H1 (cell line): Measurements from ENCODE around the gene TNFAIP8. TPM values are rescaled to one million over a fixed set of nuclear protein-coding genes. Genes with fewer than 3 reads are reported as not detected.
A peak's percentile ranks its signal among the peaks of the same experiment; 100 is the strongest.

ENCODE experiments used
- CTCF ChIA-PET: fragments of 300-600 bp; sonication (Branson Sonifier 250); formaldehyde crosslinking; loops from one replicate; lab custom pipeline; 2021; ENCODE audit not compliant: partially characterized antibody; lab: Charles Lee
- POLR2A ChIA-PET: fragments of 300-600 bp; sonication (Branson Sonifier 250); formaldehyde crosslinking; loops from one replicate; lab custom pipeline; 2021; ENCODE audit warnings: inconsistent platforms; ENCODE audit not compliant: partially characterized antibody; lab: Charles Lee
- DNase-seq, 2 experiments: peaks; one replicate each; pipeline versions ENCODE4 v3.0.0 to v3.0.0-alpha.2; 2010 to 2022; ENCODE audit warnings: low spot score in 2 of 2, low read depth in 1 of 2, mixed read lengths in 1 of 2
- FAIRE-seq: peaks from 2 replicates; lab custom pipeline; 2011; peaks lifted over from hg19 to GRCh38; lab: Jason Lieb, UNC
- H2AFZ ChIP-seq: 2 replicates; pipeline ENCODE4 v1.8.1; 2012; ENCODE audit warnings: low read length, inconsistent platforms
- H2AK5ac ChIP-seq: 2 replicates; pipeline ENCODE4 v1.6.1; 2013; ENCODE audit warnings: low read depth, low read length
- H2BK120ac ChIP-seq: replicated peaks from 2 replicates; pipeline ENCODE3; 2013; ENCODE audit warnings: low read depth, low read length, inconsistent platforms
- H2BK12ac ChIP-seq: 2 replicates; pipeline ENCODE4 v1.6.1; 2013; ENCODE audit warnings: low read depth, low read length
- H2BK15ac ChIP-seq: 2 replicates; pipeline ENCODE4 v1.6.1; 2013; ENCODE audit warnings: low read length
- H2BK20ac ChIP-seq: 2 replicates; pipeline ENCODE4 v1.6.1; 2013; ENCODE audit warnings: low read length
- H2BK5ac ChIP-seq: 2 replicates; pipeline ENCODE4 v1.6.1; 2013; ENCODE audit warnings: low read depth, low read length
- H3K14ac ChIP-seq: 2 replicates; pipeline ENCODE4 v1.6.1; 2013; ENCODE audit warnings: inconsistent platforms; ENCODE audit not compliant: insufficient read length
- H3K18ac ChIP-seq: 2 replicates; pipeline ENCODE4 v1.6.1; 2013; ENCODE audit warnings: low read length; ENCODE audit errors: extremely low read depth
- H3K23ac ChIP-seq: 2 replicates; pipeline ENCODE4 v1.6.1; 2013; ENCODE audit warnings: inconsistent platforms; ENCODE audit not compliant: insufficient read length
- H3K23me2 ChIP-seq: 2 replicates; pipeline ENCODE4 v1.6.1; 2013; ENCODE audit warnings: low read depth, low read length
- H3K27ac ChIP-seq: 2 replicates; pipeline ENCODE4 v1.6.1; 2011; ENCODE audit warnings: low read depth, low read length, inconsistent platforms
- H3K27me3 ChIP-seq, 4 experiments: replicated peaks in 1 of 4; 1 replicate in 1 of 4; 2 replicates in 3 of 4; pipeline versions ENCODE4 v1.6.1 to v1.8.1; 2011 to 2013; ENCODE audit warnings: low read length in 3 of 4, mild to moderate bottlenecking in 3 of 4, inconsistent platforms in 2 of 4, mixed read lengths in 2 of 4, moderate library complexity in 1 of 4; ENCODE audit not compliant: control insufficient read depth in 3 of 4, insufficient read depth in 3 of 4; ENCODE audit errors: extremely low read depth in 1 of 4
- H3K36me3 ChIP-seq, 4 experiments: 2 replicates each; pipeline versions ENCODE4 v1.6.1 to v1.8.1; 2011 to 2013; ENCODE audit warnings: mild to moderate bottlenecking in 4 of 4, low read length in 3 of 4, moderate library complexity in 2 of 4, control low read depth in 1 of 4, inconsistent platforms in 1 of 4; ENCODE audit not compliant: insufficient read depth in 4 of 4, control insufficient read depth in 2 of 4
- H3K4ac ChIP-seq: replicated peaks from 2 replicates; pipeline ENCODE3; 2013; ENCODE audit warnings: low read length, low read depth, mixed read lengths, inconsistent platforms; ENCODE audit not compliant: insufficient read length
- H3K4me1 ChIP-seq, 4 experiments: replicated peaks in 1 of 4; 1 replicate in 1 of 4; 2 replicates in 3 of 4; pipeline versions ENCODE4 v1.6.1 to v1.8.1; 2011 to 2013; ENCODE audit warnings: low read length in 3 of 4, inconsistent platforms in 2 of 4, mixed read lengths in 1 of 4; ENCODE audit not compliant: insufficient read depth in 4 of 4, control insufficient read depth in 3 of 4
- H3K4me2 ChIP-seq, 2 experiments: 2 replicates each; pipeline versions ENCODE4 v1.6.1 to v1.8.1; 2011 to 2013; ENCODE audit warnings: low read depth in 2 of 2, low read length in 2 of 2, control low read depth in 1 of 2, inconsistent platforms in 1 of 2, mild to moderate bottlenecking in 1 of 2; ENCODE audit not compliant: insufficient read depth in 1 of 2
- H3K4me3 ChIP-seq, 4 experiments: fragments of 200-600, 300-600 bp in 1 of 4; sonication (generic), shearing (Covaris generic), sonication (Bioruptor Twin) in 1 of 4; 2 replicates each; pipeline versions ENCODE4 v1.5.1 to v1.8.1; 2011 to 2016; ENCODE audit warnings: low read length in 4 of 4, low read depth in 3 of 4, control low read depth in 2 of 4, inconsistent platforms in 2 of 4, mild to moderate bottlenecking in 2 of 4, mixed read lengths in 1 of 4, moderate library complexity in 1 of 4; ENCODE audit not compliant: insufficient read depth in 2 of 4; ENCODE audit errors: extremely low read depth in 1 of 4
- H3K56ac ChIP-seq: replicated peaks from 2 replicates; pipeline ENCODE3; 2013; ENCODE audit warnings: low read depth, mild to moderate bottlenecking, mixed read lengths, low read length, inconsistent platforms; ENCODE audit not compliant: insufficient read length
- H3K79me1 ChIP-seq: 2 replicates; pipeline ENCODE4 v1.6.1; 2013; ENCODE audit warnings: low read depth, low read length, control low read depth
- H3K79me2 ChIP-seq, 2 experiments: 2 replicates each; pipeline versions ENCODE4 v1.6.1 to v1.8.1; 2012 to 2013; ENCODE audit warnings: low read length in 2 of 2, mild to moderate bottlenecking in 2 of 2, inconsistent platforms in 1 of 2; ENCODE audit not compliant: insufficient read depth in 2 of 2, control insufficient read depth in 1 of 2
- H3K9ac ChIP-seq, 4 experiments: replicated peaks in 1 of 4; 1 replicate in 1 of 4; 2 replicates in 3 of 4; pipeline versions ENCODE4 v1.6.1 to v1.8.1; 2011 to 2013; ENCODE audit warnings: low read depth in 3 of 4, low read length in 3 of 4, control low read depth in 2 of 4, mild to moderate bottlenecking in 2 of 4, moderate library complexity in 2 of 4, inconsistent platforms in 1 of 4; ENCODE audit errors: extremely low read depth in 1 of 4
- H3K9me3 ChIP-seq, 2 experiments: 2 replicates each; pipeline versions ENCODE4 v1.6.1 to v1.8.1; 2012 to 2013; ENCODE audit warnings: mild to moderate bottlenecking in 2 of 2, moderate library complexity in 2 of 2, control low read depth in 1 of 2, inconsistent platforms in 1 of 2, low read depth in 1 of 2, low read length in 1 of 2, mixed read lengths in 1 of 2; ENCODE audit not compliant: insufficient read depth in 2 of 2
- H4K20me1 ChIP-seq, 2 experiments: replicated peaks in 1 of 2; 2 replicates each; pipeline versions ENCODE3 to v1.8.1; 2011 to 2013; ENCODE audit warnings: inconsistent platforms in 2 of 2, low read length in 2 of 2, mild to moderate bottlenecking in 1 of 2; ENCODE audit not compliant: insufficient read depth in 2 of 2, control insufficient read depth in 1 of 2
- H4K5ac ChIP-seq: 2 replicates; pipeline ENCODE4 v1.6.1; 2013; ENCODE audit warnings: low read length, low read depth, mixed read lengths, inconsistent platforms; ENCODE audit not compliant: insufficient read length
- H4K8ac ChIP-seq: 2 replicates; pipeline ENCODE4 v1.8.0; 2013; ENCODE audit warnings: mild to moderate bottlenecking, moderate library complexity, low read length, inconsistent platforms; ENCODE audit not compliant: insufficient read depth; ENCODE audit errors: extremely low read depth
- H4K91ac ChIP-seq: replicated peaks from 2 replicates; pipeline ENCODE3; 2013; ENCODE audit warnings: low read length, mixed read lengths, inconsistent platforms; ENCODE audit not compliant: insufficient read length
- CHD2 ChIP-seq: IDR thresholded peaks from 2 replicates; pipeline ENCODE4 v1.6.1; 2012; ENCODE audit warnings: low read length, improper control_type of control experiment
- NANOG ChIP-seq: IDR thresholded peaks from 2 replicates; pipeline ENCODE4 v1.6.1; 2011; ENCODE audit warnings: low read length, low read depth, mild to moderate bottlenecking, inconsistent platforms; ENCODE audit not compliant: insufficient read depth, poor library complexity, severe bottlenecking
- SIN3A ChIP-seq, 2 experiments: IDR thresholded peaks in 1 of 2; conservative IDR thresholded peaks in 1 of 2; 2 replicates each; pipeline ENCODE4 v1.6.1; 2011 to 2012; ENCODE audit warnings: low read length in 2 of 2, improper control_type of control experiment in 1 of 2, low read depth in 1 of 2, mild to moderate bottlenecking in 1 of 2
- WGBS, 2 experiments: shearing (Covaris generic) in 1 of 2; methylation state at CpG; one replicate each; pipeline versions ENCODE4 v1.1.6 to v1.1.7; 2013 to 2015; ENCODE audit warnings: low lambda C conversion rate in 2 of 2, mixed read lengths in 2 of 2, inconsistent platforms in 1 of 2, low coverage in 1 of 2, missing lambda C conversion rate in 1 of 2; ENCODE audit not compliant: insufficient replicate concordance in 2 of 2, insufficient coverage in 1 of 2, insufficient read length in 1 of 2; ENCODE audit errors: extremely low coverage in 1 of 2, missing lambda C conversion rate in 1 of 2; 5-methylcytosine and 5-hydroxymethylcytosine counted together
- polyA plus RNA-seq, 7 experiments: library from polyadenylated mRNA; depleted of rRNA in 3 of 7; stranded (reverse) in 5 of 7; unstranded in 2 of 7; fragments of >200 nt in 5 of 7; fragments of 200-250 nt in 2 of 7; gene quantifications; 1 replicate in 5 of 7; 2 replicates in 1 of 7; 4 replicates in 1 of 7; pipeline versions ENCODE4 v1.2.1 to v1.2.3, GENCODE V29; 2011 to 2013; ENCODE audit warnings: missing spikeins in 2 of 7, mixed read lengths in 2 of 7
- total RNA-seq: library from RNA; stranded (reverse); fragmentation: NEBNext Ultra II Directional; extraction: Animal tissue kit (Norgen Biotek cat#: 25700); gene quantifications from 2 replicates; pipeline ENCODE4 v1.2.1, GENCODE V29; 2021

The TNFAIP8 gene
- total and polyA plus RNA-seq, 2 of the 8 experiments (the other 6 are each of a cell fraction or from before 2014, with no cell fraction given), result 12.4 to 19.3 TPM

DNA sequence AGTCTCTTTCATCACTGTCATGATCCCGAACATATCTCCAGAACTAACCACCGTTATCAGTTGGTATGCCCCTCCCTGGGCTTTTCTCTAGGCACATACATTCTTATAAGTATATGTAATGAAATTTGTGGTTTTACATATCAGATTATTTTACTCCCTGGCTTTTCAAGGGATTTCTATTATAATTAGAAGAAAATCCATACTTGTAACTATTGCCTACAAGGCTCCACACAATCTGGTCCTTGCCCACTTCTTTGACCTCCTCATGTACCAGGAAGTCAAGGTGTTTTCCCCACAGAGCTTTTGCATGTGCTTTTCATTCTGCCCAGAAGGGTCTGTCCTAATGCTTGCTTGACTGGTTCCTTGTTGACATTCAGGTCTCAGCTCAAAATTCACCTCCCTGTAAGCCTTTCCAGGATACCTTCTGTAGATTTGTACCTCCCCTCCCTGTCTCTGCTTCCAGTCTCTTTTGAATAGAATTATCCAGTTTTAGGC lies 62.8 kb downstream of the TNFAIP8 start:
- Histone ChIP-seq H3K4me1 (peaks cover 0 to 3% (median 1%) of the 10 kb centered on the region in 4 experiments; a peak in 2 of 7 replicates), H3K4ac (no peak overlapping the region), H2BK15ac (no peak overlapping the region)
- no peak for FAIRE-seq
- TF ChIP-seq SIN3A (conservative IDR thresholded peaks at IDR 0.05 in 1 of 2, IDR thresholded peaks at IDR 0.05 in 1 of 2; ENCODE audit: low read depth in 1 of 2, low read length in 2 of 2), result no peak
- no peak for TF ChIP-seq CHD2
- no peak for TF ChIP-seq NANOG
- TF ChIP-seq, all 59 proteins: peak for 0
- Histone ChIP-seq H3K4me3 (no peak overlapping the region), H2BK5ac (no peak overlapping the region), H2BK12ac (no peak overlapping the region), H4K91ac (no peak overlapping the region), H3K9ac (no peak overlapping the region), H3K23ac (no peak overlapping the region), H3K4me2 (no peak overlapping the region), H3K23me2 (no peaks in the 10 kb centered on the region), H3K27me3 (no peaks in the 10 kb centered on the region), H3K9me3 (no peaks in the 10 kb centered on the region), H3K79me1 (no peaks in the 10 kb centered on the region), H2AK5ac (no peak overlapping the region), H3K56ac (no peak overlapping the region), H4K8ac (no peak overlapping the region), H3K79me2 (no peaks in the 10 kb centered on the region), H4K5ac (no peak overlapping the region), H2BK120ac (no peak overlapping the region), H2BK20ac (no peak overlapping the region), H4K20me1 (no peaks in the 10 kb centered on the region), H2AFZ (0 out of 2 replicates have a peak overlapping the region, but pooled peaks have one; percentile 21), H3K14ac (no peak overlapping the region), H3K27ac (no peak overlapping the region), H3K36me3 (no peaks in the 10 kb centered on the region), H3K18ac (no peak overlapping the region)
- DNase-seq, result no peak
- ChIA-PET POLR2A (interaction anchor here (0.6 to 1.3 kb wide), 3 partner anchors 18 to 143 kb away, joined by 3 read pairs; no protein-coding TSS in a partner anchor), CTCF (interaction anchor here (0.6 to 1.3 kb wide), 7 partner anchors 8 to 430 kb away, joined by 3 to 6 read pairs (median 3); no protein-coding TSS in a partner anchor)
- 66% methylated on average over 2 of the region's 2 CpGs; no CpG with 5 or more reads in 1 of the 2 experiments for WGBS, 2 experiments
